ENCODE data around the gene CABP1. TPM values are rescaled to one million over a fixed set of nuclear protein-coding genes. Genes with fewer than 3 reads are reported as not detected.
A peak's percentile ranks its signal among the peaks of the same experiment; 100 is the strongest.

The CABP1 gene
- total and polyA plus RNA-seq, 2 of the 13 experiments (the other 11 are each of a cell fraction or from before 2014, with no cell fraction given) = not detected

DNA sequence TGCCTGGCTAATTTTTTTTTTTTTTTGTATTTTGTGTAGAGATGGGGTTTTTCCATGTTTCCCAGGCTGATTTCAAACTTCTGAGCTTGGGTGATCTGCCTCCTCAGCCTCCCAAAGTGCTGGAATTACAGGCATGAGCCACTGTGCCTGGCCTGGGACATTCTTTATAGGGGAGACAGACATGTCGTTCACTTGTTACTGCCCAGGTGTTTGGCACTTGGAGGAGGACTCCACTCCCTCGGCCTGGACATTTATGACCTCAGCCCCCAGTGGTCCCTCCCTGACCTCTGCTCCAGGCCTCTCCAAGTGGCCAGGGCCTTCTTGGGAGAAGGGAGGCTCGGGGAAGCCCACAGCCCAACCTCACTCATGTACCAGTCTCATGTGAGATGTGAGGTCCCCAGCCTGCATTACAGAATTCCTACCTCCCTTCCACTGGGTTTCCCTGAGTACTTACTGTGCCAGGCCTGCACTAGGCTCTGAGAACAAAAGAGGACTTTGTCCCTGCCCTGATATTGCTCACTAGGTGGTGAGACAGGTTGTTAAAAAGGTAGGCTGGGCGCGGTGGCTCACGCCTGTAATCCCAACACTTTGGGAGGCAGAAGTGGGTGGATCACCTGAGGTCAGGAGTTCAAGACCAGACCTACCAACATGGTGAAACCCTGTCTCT, 49.6 kb upstream of the CABP1 start:
- no peak overlapping the region for H3K9ac ChIP-seq (ENCODE audit: insufficient read depth, low read depth, low read length)
- TF ChIP-seq ZFX (CRISPR knock-in tag; IDR thresholded peaks at IDR 0.05; ENCODE audit: low read depth) (peak; percentile 34; the same call in 1 of the 2 replicates), TBP (CRISPR knock-in tag; IDR thresholded peaks at IDR 0.05) (no peak), SOX13 (IDR thresholded peaks at IDR 0.05) (no peak), SOX13 (CRISPR knock-in tag; conservative IDR thresholded peaks at IDR 0.05 in 1 of 2, IDR thresholded peaks at IDR 0.05 in 1 of 2) (peak in 1 of 2 experiments; percentile 63; a peak in 2 of 4 replicates), ZNF205 (CRISPR knock-in tag; IDR thresholded peaks at IDR 0.05) (0 out of 2 replicates have a peak, but pooled peaks have one; percentile 28), KDM1A (CRISPR knock-in tag; IDR thresholded peaks at IDR 0.05) (peak; percentile 65; the same call in 1 of the 2 replicates), ZNF292 (CRISPR knock-in tag; IDR thresholded peaks at IDR 0.05; ENCODE audit: borderline replicate concordance, low read depth) (0 out of 2 replicates have a peak, but pooled peaks have one; percentile 27), RARA (CRISPR knock-in tag; IDR thresholded peaks at IDR 0.05) (peak; percentile 46; the same call in 1 of the 2 replicates), ZNF460 (CRISPR knock-in tag; IDR thresholded peaks at IDR 0.05; ENCODE audit: borderline replicate concordance) (peak; percentile 95), FOXO1 (CRISPR knock-in tag; IDR thresholded peaks at IDR 0.05) (no peak), RXRA (CRISPR knock-in tag; IDR thresholded peaks at IDR 0.05) (peak; percentile 35; the same call in 1 of the 2 replicates)
- TF ChIP-seq, protein P1, sequence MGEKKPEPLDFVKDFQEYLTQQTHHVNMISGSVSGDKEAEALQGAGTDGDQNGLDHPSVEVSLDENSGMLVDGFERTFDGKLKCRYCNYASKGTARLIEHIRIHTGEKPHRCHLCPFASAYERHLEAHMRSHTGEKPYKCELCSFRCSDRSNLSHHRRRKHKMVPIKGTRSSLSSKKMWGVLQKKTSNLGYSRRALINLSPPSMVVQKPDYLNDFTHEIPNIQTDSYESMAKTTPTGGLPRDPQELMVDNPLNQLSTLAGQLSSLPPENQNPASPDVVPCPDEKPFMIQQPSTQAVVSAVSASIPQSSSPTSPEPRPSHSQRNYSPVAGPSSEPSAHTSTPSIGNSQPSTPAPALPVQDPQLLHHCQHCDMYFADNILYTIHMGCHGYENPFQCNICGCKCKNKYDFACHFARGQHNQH (CRISPR knock-in tag; IDR thresholded peaks at IDR 0.05) = no peak
- TF ChIP-seq, protein P2, sequence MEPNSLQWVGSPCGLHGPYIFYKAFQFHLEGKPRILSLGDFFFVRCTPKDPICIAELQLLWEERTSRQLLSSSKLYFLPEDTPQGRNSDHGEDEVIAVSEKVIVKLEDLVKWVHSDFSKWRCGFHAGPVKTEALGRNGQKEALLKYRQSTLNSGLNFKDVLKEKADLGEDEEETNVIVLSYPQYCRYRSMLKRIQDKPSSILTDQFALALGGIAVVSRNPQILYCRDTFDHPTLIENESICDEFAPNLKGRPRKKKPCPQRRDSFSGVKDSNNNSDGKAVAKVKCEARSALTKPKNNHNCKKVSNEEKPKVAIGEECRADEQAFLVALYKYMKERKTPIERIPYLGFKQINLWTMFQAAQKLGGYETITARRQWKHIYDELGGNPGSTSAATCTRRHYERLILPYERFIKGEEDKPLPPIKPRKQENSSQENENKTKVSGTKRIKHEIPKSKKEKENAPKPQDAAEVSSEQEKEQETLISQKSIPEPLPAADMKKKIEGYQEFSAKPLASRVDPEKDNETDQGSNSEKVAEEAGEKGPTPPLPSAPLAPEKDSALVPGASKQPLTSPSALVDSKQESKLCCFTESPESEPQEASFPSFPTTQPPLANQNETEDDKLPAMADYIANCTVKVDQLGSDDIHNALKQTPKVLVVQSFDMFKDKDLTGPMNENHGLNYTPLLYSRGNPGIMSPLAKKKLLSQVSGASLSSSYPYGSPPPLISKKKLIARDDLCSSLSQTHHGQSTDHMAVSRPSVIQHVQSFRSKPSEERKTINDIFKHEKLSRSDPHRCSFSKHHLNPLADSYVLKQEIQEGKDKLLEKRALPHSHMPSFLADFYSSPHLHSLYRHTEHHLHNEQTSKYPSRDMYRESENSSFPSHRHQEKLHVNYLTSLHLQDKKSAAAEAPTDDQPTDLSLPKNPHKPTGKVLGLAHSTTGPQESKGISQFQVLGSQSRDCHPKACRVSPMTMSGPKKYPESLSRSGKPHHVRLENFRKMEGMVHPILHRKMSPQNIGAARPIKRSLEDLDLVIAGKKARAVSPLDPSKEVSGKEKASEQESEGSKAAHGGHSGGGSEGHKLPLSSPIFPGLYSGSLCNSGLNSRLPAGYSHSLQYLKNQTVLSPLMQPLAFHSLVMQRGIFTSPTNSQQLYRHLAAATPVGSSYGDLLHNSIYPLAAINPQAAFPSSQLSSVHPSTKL (CRISPR knock-in tag; IDR thresholded peaks at IDR 0.05) = peak; percentile 15; the same call in 1 of the 2 replicates
- TF ChIP-seq, protein P3, sequence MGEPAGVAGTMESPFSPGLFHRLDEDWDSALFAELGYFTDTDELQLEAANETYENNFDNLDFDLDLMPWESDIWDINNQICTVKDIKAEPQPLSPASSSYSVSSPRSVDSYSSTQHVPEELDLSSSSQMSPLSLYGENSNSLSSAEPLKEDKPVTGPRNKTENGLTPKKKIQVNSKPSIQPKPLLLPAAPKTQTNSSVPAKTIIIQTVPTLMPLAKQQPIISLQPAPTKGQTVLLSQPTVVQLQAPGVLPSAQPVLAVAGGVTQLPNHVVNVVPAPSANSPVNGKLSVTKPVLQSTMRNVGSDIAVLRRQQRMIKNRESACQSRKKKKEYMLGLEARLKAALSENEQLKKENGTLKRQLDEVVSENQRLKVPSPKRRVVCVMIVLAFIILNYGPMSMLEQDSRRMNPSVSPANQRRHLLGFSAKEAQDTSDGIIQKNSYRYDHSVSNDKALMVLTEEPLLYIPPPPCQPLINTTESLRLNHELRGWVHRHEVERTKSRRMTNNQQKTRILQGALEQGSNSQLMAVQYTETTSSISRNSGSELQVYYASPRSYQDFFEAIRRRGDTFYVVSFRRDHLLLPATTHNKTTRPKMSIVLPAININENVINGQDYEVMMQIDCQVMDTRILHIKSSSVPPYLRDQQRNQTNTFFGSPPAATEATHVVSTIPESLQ (CRISPR knock-in tag; conservative IDR thresholded peaks at IDR 0.05) = no peak

More for the DNA sequence above, 49.6 kb upstream of the CABP1 start:
- FAIRE-seq = peak; percentile 49
- H3K4me1 ChIP-seq (ENCODE audit: insufficient read depth, low read length) = peaks cover 15% of the 10 kb centered on the region
- H3K79me2 ChIP-seq (ENCODE audit: insufficient read depth, low read length) = no peaks in the 10 kb centered on the region
- H3K27me3 ChIP-seq (ENCODE audit: control insufficient read depth in 1 of 2, insufficient read depth in 2 of 2, low read length in 2 of 2) = peaks cover 5 to 8% of the 10 kb centered on the region in 2 experiments; a peak in 4 of 5 replicates
- no peak overlapping the region for H3K27ac ChIP-seq (ENCODE audit: extremely low read length, insufficient read depth, low read length)
- WGBS (ENCODE audit: low lambda C conversion rate) = 3% methylated on average over 5 of the region's 6 CpGs
- H2AFZ ChIP-seq (ENCODE audit: low read length) = no peak overlapping the region
- ChIA-PET POLR2A (no interaction called here), CTCF (ENCODE audit: low intra/inter-chr PET ratio, low total read pairs) (no interaction called here)
- in situ Hi-C loops (cut with HindIII; ENCODE audit: extremely low pct_ligation_motif_present, low pct_unique_long_range_greater_than_20kb) (no loop called here), intact Hi-C loops (cut with micrococcal nuclease; ENCODE audit: unreplicated experiment) (no loop called here)
- no peak overlapping the region; a peak in 1 of 6 replicates for H3K4me3 ChIP-seq (replicated peaks in 1 of 3; ENCODE audit: insufficient read depth in 1 of 3, low read depth in 2 of 3, low read length in 3 of 3)
- peak overlapping the region; percentile 5; the same call in 1 of the 2 replicates for H3K4me2 ChIP-seq (ENCODE audit: low read depth, low read length)
- H3K9me3 ChIP-seq (ENCODE audit: low read length) = no peaks in the 10 kb centered on the region
- peak; percentile 86 for ATAC-seq
- BruUV-seq (replicated peaks) = no TSS peak
- DNase-seq (ENCODE audit: low spot score) = peak; percentile 62
- H4K20me1 ChIP-seq (ENCODE audit: insufficient read depth, low read length) = no peaks in the 10 kb centered on the region
- no peaks in the 10 kb centered on the region for H3K36me3 ChIP-seq (replicated peaks in 1 of 2; ENCODE audit: control insufficient read depth in 1 of 2, insufficient read depth in 2 of 2, low read length in 2 of 2)
